ENCODE data around the gene MYOC.

DNA sequence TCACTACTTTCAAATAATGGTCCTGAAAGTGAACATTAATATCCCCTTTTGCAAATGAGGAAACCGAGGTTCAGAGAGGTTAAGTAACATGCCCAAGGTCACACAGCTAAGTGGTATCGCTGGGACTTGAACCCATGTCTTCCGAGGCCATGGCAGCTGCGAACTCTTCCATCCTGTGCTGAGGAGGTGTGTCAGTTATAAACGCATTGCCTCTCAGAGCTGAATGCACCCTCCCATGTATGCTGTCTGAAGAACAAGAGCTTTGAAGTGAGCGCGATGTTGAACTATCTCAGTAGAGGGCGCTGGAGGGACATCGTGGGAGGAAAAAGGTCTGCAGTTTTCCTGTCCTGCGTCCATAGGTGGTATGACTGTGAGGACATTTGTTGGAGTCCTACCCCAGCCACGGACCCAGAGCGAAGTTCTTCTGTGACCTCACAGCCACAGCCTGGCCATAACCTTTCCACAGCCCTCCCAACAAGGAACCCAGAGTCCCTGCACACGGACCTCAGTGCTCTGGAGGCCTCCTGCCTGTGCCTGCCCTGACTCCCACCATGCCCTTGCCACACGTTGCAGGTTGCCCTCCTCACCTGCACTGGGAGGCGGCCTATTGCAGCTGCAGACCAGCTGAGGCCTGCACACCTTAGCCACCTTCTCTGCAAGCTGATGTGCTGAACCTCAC, 7.5 kb downstream of the MYOC start:
- TF ChIP-seq POLR2A (IDR thresholded peaks at IDR 0.05) = no peak
- TF ChIP-seq, protein P1, sequence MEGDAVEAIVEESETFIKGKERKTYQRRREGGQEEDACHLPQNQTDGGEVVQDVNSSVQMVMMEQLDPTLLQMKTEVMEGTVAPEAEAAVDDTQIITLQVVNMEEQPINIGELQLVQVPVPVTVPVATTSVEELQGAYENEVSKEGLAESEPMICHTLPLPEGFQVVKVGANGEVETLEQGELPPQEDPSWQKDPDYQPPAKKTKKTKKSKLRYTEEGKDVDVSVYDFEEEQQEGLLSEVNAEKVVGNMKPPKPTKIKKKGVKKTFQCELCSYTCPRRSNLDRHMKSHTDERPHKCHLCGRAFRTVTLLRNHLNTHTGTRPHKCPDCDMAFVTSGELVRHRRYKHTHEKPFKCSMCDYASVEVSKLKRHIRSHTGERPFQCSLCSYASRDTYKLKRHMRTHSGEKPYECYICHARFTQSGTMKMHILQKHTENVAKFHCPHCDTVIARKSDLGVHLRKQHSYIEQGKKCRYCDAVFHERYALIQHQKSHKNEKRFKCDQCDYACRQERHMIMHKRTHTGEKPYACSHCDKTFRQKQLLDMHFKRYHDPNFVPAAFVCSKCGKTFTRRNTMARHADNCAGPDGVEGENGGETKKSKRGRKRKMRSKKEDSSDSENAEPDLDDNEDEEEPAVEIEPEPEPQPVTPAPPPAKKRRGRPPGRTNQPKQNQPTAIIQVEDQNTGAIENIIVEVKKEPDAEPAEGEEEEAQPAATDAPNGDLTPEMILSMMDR (IDR thresholded peaks at IDR 0.05) = peak; percentile 15 to 86 (median 72)

Measured in thyroid gland (tissue), 4 donors.